Stomach (tissue), 9 donors: ENCODE data around the gene SCFD2. TPM values are rescaled to one million over a fixed set of nuclear protein-coding genes. Genes with fewer than 3 reads are reported as not detected.

Source experiments
- DNase-seq, 2 donors: peaks; one replicate each; pipeline versions ENCODE4 v3.0.0 to v3.0.0-alpha.2; 2013 to 2019
- H3K27ac ChIP-seq, 5 donors: fragments of 200-600 bp in 4 of 5; sonication (generic) in 4 of 5; one replicate each; pipeline ENCODE4 v1.5.1; 2013 to 2019; ENCODE audit warnings: mild to moderate bottlenecking in 1 of 5, moderate library complexity in 1 of 5
- H3K27me3 ChIP-seq, 3 donors: fragments of 200-600 bp; sonication (generic); one replicate each; pipeline ENCODE4 v1.5.1; 2017 to 2019; ENCODE audit warnings: mixed run types in 1 of 3
- H3K36me3 ChIP-seq, 4 donors: fragments of 200-600 bp; sonication (generic); 1 replicate in 3 of 4; 2 replicates in 1 of 4; pipeline ENCODE4 v1.5.1; 2016 to 2019
- H3K4me1 ChIP-seq, 4 donors: fragments of 200-600 bp; sonication (generic); one replicate each; pipeline ENCODE4 v1.5.1; 2016 to 2019
- H3K4me3 ChIP-seq, 4 donors: fragments of 200-600 bp; sonication (generic) in 3 of 4; one replicate each; pipeline ENCODE4 v1.5.1; 2016 to 2019; ENCODE audit warnings: mild to moderate bottlenecking in 1 of 4
- H3K9me3 ChIP-seq, 4 donors: fragments of 200-600 bp; sonication (generic); one replicate each; pipeline ENCODE4 v1.5.1; 2016 to 2019
- EP300 ChIP-seq: sonication (generic); formaldehyde crosslinking; IDR thresholded peaks from one replicate; pipeline ENCODE4 v1.6.1; 2017; ENCODE audit warnings: antibody characterized with exemption
- POLR2A ChIP-seq, 4 donors: fragments of 450-650 bp; IDR thresholded peaks; one replicate each; pipeline ENCODE4 v1.6.1; 2016; ENCODE audit warnings: antibody characterized with exemption in 4 of 4, control low read depth in 2 of 4, mild to moderate bottlenecking in 1 of 4, moderate library complexity in 1 of 4
- POLR2AphosphoS5 ChIP-seq, 3 donors: sonication (generic); formaldehyde crosslinking; IDR thresholded peaks; one replicate each; pipeline ENCODE4 v1.6.1; 2016; ENCODE audit warnings: antibody characterized with exemption in 3 of 3
- WGBS, 5 donors: extraction: QIAGEN DNeasy Blood & Tissue Kit in 3 of 5; methylation state at CpG; one replicate each; pipeline versions ENCODE4 v1.1.5 to v1.1.7; 2013 to 2018; 5-methylcytosine and 5-hydroxymethylcytosine counted together
- intact Hi-C: fragments of 100-400 bp; cut with DNase I; formaldehyde crosslinking; loops from one replicate; pipeline ENCODE4 v1.15.1; 2023; ENCODE audit warnings: low total_unique reads
- polyA plus RNA-seq, 3 donors: library from polyadenylated mRNA; stranded (reverse); fragments of 200-250 nt; gene quantifications; one replicate each; pipeline ENCODE4 v1.2.3, GENCODE V29; 2013
- total RNA-seq, 5 donors: library from RNA; depleted of rRNA; stranded (reverse); fragments of >200 nt; gene quantifications; one replicate each; pipeline versions ENCODE4 v1.1.0 to v1.2.3, GENCODE V29; 2014 to 2016
- TF ChIP-seq, protein P1 (sequence below), 7 experiments: fragments of 450-650 bp in 4 of 7; fragments of 200-600 bp in 3 of 7; sonication (generic) in 3 of 7; IDR thresholded peaks; one replicate each; pipeline ENCODE4 v1.5.1; 2016 to 2019; ENCODE audit warnings: antibody characterized with exemption in 7 of 7, control low read depth in 2 of 7, mild to moderate bottlenecking in 1 of 7
- donor health status: healthy with polysubstance abuse.
- donor health status: Bipolar disorder and iron deficiency.
- donor health status: healthy.

Gene SCFD2
- total and polyA plus RNA-seq, 8 donors: 2.9 to 40.2 (median 11.1) TPM

DNA sequence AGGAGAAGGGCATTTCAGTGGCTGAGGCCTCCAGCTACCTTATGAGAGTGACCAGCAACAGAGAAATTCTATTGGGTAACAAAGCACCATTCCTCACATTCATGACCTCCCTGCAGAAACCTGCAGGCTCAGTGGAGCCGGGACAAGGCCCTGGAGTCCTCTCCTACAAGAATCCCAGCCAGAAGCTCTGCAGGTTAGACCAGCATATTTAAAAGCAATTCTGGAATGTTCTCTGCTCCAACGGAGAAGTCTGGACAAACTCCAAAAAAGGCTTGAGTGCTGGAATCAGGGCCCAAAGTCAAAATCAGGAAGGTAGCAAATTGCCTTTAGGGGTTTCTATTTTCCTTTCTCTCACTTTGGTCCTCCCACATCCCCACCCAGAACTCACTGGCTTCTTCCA lies 202.9 kb downstream of the SCFD2 start:
- Histone ChIP-seq H3K4me1 (no peaks in the 10 kb centered on the region), H3K9me3 (no peaks in the 10 kb centered on the region), H3K36me3 (no peaks in the 10 kb centered on the region), H3K27me3 (no peaks in the 10 kb centered on the region), H3K27ac (no peak overlapping the region), H3K4me3 (no peak overlapping the region)
- intact Hi-C loops: no loop called here
- DNase-seq: no peak
- TF ChIP-seq POLR2A (IDR thresholded peaks at IDR 0.05) (no peak), POLR2AphosphoS5 (IDR thresholded peaks at IDR 0.05) (no peak), EP300 (no peak)
- TF ChIP-seq, protein P1, sequence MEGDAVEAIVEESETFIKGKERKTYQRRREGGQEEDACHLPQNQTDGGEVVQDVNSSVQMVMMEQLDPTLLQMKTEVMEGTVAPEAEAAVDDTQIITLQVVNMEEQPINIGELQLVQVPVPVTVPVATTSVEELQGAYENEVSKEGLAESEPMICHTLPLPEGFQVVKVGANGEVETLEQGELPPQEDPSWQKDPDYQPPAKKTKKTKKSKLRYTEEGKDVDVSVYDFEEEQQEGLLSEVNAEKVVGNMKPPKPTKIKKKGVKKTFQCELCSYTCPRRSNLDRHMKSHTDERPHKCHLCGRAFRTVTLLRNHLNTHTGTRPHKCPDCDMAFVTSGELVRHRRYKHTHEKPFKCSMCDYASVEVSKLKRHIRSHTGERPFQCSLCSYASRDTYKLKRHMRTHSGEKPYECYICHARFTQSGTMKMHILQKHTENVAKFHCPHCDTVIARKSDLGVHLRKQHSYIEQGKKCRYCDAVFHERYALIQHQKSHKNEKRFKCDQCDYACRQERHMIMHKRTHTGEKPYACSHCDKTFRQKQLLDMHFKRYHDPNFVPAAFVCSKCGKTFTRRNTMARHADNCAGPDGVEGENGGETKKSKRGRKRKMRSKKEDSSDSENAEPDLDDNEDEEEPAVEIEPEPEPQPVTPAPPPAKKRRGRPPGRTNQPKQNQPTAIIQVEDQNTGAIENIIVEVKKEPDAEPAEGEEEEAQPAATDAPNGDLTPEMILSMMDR (IDR thresholded peaks at IDR 0.05): no peak
- WGBS, 5 donors: 80 to 89% (median 86%) methylated on average over 2 of the region's 2 CpGs

DNA sequence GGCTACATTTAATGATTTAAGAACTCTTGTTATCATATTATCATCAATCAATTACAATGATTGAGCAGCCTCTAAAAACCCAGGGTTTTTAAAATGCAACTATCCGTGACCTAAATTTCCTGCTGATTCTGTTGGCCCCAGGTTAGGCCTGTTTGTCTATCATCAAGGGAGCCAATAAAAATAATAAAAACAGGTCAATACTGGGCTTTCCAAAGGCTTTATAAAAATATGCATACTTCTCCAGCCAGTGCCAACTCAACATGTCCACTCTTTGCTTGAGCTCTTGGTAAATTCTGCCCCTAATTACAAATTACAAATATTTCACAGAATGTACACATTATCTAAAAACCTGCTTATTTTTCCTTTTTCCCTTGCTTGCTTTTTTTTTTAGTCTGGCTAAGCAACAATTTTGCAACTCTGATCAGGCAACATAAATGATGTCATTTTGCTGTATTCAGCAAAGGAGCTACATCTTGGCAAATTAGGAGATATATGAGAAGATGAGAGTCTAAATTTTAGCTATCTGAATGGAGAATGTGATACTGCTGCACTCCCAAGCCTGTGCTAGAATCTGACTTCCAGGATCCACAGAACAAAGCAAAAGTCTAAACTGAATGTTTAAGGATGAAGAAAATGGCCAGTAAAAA lies 204.0 kb downstream of the SCFD2 start:
- no peaks in the 10 kb centered on the region for H3K36me3 ChIP-seq
- H3K4me1 ChIP-seq: no peaks in the 10 kb centered on the region
- intact Hi-C loops: no loop called here
- TF ChIP-seq POLR2A (IDR thresholded peaks at IDR 0.05): no peak
- no peak for TF ChIP-seq POLR2AphosphoS5 (IDR thresholded peaks at IDR 0.05)
- TF ChIP-seq, protein P1 (IDR thresholded peaks at IDR 0.05): no peak
- no peak for TF ChIP-seq EP300
- 74 to 87% (median 85%) methylated on average over 1 of the region's 1 CpG for WGBS, 5 donors
- no peak overlapping the region for H3K27ac ChIP-seq
- H3K4me3 ChIP-seq: no peak overlapping the region
- no peaks in the 10 kb centered on the region for H3K27me3 ChIP-seq
- no peaks in the 10 kb centered on the region for H3K9me3 ChIP-seq
- DNase-seq: peak in 1 of 2 donors; percentile 31

DNA sequence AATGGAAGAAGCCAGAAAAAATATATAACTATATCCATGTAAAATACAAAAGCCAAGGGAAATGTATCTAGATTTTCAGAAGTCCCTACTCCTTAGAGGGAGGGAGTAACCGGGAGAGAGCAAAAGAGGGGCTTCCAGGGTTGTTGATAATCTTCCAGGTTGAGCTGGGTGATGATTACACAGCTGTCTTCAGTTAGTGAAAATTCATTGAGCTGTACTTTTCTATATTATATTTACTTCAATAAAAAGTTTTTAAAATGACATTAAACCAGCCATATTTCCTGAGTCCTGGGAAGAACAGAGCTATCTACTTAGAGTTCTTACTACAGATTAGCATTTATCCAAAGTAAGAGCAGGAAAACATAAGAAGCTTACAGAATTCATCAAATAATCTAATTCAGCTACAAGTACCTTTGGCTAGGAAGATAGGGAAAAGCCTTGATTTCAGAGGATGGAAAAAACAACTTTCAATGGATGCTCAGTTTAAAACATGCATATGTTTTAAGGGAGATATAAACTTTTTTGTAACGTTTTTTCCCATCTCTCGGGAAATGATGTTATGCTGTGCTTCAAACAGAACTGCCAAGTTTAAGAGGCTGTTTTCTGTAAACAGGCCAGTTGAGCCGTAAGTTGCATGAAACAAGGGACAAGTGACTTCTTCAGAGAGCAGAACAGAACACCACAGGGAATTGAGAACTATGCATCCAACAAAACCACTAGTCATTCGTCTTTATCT lies 204.6 kb downstream of the SCFD2 start:
- H3K36me3 ChIP-seq: no peaks in the 10 kb centered on the region
- H3K9me3 ChIP-seq: no peaks in the 10 kb centered on the region
- no peak overlapping the region for H3K4me3 ChIP-seq
- no peaks in the 10 kb centered on the region for H3K27me3 ChIP-seq
- TF ChIP-seq EP300 (no peak), POLR2A (IDR thresholded peaks at IDR 0.05) (no peak), POLR2AphosphoS5 (IDR thresholded peaks at IDR 0.05) (no peak)
- TF ChIP-seq, protein P1 (IDR thresholded peaks at IDR 0.05): no peak
- 66 to 76% (median 75%) methylated on average over 5 of the region's 5 CpGs for WGBS, 5 donors
- intact Hi-C loops: no loop called here
- no peak overlapping the region for H3K27ac ChIP-seq
- no peaks in the 10 kb centered on the region for H3K4me1 ChIP-seq
- DNase-seq: peak in 1 of 2 donors; percentile 68

DNA sequence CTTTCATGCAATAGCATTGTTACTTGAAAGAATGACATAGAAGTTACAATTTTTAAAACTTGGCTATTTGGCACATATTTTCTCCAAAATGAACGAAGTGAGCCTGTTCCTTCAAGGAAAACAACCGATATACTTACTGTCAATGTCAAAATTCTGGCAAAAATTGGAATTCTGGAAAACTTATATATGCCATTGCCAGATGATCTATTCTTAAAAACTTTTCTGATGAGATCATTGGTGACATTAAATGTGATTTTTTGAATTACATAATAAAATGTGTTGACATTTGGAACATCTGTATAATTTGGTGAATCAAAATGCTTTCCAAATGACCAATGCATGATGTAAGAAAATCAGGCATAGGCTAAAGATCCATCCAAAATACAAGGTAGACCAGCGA lies 209.0 kb downstream of the SCFD2 start:
- 91 to 93% (median 92%) methylated on average over 3 of the region's 3 CpGs for WGBS, 5 donors
- no peaks in the 10 kb centered on the region for H3K27me3 ChIP-seq
- TF ChIP-seq EP300 (no peak), POLR2AphosphoS5 (IDR thresholded peaks at IDR 0.05) (no peak), POLR2A (IDR thresholded peaks at IDR 0.05) (no peak)
- TF ChIP-seq, protein P1 (IDR thresholded peaks at IDR 0.05): no peak
- no peaks in the 10 kb centered on the region for H3K36me3 ChIP-seq
- intact Hi-C loops: no loop called here
- no peak for DNase-seq
- no peaks in the 10 kb centered on the region for H3K9me3 ChIP-seq
- H3K27ac ChIP-seq: no peak overlapping the region
- no peak overlapping the region for H3K4me3 ChIP-seq
- H3K4me1 ChIP-seq: peaks cover 0 to 1% (median 0%) of the 10 kb centered on the region in 4 donors
